ENCODE data around the gene MTAP.
A peak's percentile ranks its signal among the peaks of the same experiment; 100 is the strongest.

MTAP gene

DNA sequence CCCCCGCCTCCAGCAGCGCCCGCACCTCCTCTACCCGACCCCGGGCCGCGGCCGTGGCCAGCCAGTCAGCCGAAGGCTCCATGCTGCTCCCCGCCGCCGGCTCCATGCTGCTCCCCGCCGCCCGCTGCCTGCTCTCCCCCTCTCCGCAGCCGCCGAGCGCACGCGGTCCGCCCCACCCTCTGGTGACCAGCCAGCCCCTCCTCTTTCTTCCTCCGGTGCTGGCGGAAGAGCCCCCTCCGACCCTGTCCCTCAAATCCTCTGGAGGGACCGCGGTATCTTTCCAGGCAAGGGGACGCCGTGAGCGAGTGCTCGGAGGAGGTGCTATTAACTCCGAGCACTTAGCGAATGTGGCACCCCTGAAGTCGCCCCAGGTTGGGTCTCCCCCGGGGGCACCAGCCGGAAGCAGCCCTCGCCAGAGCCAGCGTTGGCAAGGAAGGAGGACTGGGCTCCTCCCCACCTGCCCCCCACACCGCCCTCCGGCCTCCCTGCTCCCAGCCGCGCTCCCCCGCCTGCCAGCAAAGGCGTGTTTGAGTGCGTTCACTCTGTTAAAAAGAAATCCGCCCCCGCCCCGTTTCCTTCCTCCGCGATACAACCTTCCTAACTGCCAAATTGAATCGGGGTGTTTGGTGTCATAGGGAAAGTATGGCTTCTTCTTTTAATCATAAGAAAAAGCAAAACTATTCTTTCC, 172.4 kb downstream of the MTAP start:
- DNase-seq (ENCODE audit: low spot score) = peak; percentile 92
- ChIA-PET CTCF (interaction anchor here (1.0 kb wide), 1 partner anchor 264 kb away, joined by 6 read pairs; no protein-coding TSS in a partner anchor), POLR2A (ENCODE audit: low non-redundant PET) (no interaction called here)
- peak overlapping the region; percentile 96 for H3K27ac ChIP-seq
- TF ChIP-seq CTCF (conservative IDR thresholded peaks at IDR 0.05; ENCODE audit: low read depth) = no peak

DNA sequence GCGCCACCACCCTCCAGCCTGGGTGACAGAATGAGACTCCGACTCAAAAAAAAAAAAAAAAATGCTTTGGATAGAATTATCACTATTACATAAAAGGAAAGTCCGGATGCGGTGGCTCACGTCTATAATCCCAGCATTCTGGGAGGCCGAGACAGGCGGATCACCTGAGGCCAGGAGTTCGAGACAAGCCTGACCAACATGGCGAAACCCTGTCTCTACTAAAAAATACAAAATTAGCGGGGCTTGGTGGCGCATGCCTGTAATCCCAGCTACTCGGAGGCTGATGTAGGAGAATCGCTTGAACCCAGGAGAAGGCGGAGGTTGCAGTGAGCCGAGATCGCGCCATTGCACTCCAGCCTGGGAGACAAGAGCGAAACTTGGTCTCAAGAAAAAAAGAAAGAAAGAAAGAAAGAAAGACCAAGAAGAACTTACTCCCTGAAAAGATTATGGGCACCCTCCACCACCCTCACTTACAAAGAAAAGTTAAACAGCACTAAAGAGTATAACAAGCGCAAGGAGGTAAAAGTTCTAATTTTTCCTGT, 174.0 kb downstream of the MTAP start:
- TF ChIP-seq CTCF (conservative IDR thresholded peaks at IDR 0.05; ENCODE audit: low read depth) = no peak
- CTCF ChIA-PET = interaction anchor here (0.6 to 1.2 kb wide), 3 partner anchors 17 to 1302 kb away, joined by 3 to 4 read pairs (median 4); partner anchors contain the start of gene CDKN2A
- H3K27ac ChIP-seq = peak overlapping the region; percentile 96
- POLR2A ChIA-PET (ENCODE audit: low non-redundant PET) = no interaction called here
- DNase-seq (ENCODE audit: low spot score) = no peak

DNA sequence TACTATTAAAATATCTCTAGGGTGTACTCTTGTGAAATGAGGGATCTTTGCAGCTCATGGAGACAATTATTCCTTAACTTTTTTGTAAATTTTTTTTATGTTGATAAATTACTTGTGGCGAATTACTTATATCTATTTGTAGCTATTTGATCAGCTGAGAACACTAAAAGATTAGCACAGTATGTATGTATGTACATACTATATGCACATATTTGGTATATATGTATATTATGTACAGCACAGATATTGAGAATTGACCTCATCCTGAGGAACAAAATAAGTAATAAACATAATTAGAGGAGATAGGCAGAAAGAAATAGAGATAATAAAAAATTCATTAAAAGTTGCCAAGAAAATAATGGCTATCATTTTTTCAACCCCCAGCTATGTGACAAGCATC, 180.0 kb downstream of the MTAP start:
- ChIA-PET CTCF (interaction anchor here (0.6 to 1.1 kb wide), 3 partner anchors 14 to 257 kb away, joined by 3 to 6 read pairs (median 3); no protein-coding TSS in a partner anchor), POLR2A (ENCODE audit: low non-redundant PET) (no interaction called here)
- H3K27ac ChIP-seq = no peak overlapping the region
- DNase-seq (ENCODE audit: low spot score) = no peak
- TF ChIP-seq CTCF (conservative IDR thresholded peaks at IDR 0.05; ENCODE audit: low read depth) = no peak

DNA sequence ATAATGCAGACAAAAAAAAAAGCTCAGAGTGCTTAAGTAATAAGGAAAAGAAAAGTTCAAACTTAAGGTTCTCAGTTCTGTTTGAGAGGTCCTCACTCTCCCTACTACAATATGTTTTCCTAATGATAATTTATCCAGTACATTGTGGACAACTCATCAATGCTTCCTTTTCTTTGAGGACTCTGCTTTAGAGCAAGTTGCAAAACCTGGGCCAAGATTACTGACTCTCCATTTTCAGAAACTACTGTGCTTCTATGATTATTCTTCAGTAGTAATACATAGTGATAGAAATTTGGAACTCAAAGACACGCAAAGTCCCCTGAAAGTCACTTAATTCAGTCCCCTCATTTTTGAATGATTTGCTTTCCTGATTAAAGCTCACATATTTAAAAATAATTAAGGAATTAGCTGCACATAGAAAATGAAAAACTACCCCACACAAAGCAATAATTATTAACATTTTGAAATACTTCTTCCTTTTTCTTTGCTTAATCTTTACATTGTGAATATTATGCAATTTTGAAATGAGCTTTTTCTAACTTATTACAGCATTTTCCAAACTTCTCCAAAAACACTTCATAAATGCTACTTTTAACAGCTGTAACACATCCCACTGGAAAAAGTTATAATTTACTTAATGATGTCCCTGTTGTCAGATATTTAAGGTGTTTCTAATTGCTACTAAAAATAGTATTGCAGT, 180.6 kb downstream of the MTAP start:
- POLR2A ChIA-PET (ENCODE audit: low non-redundant PET) = no interaction called here
- no peak for TF ChIP-seq CTCF (conservative IDR thresholded peaks at IDR 0.05; ENCODE audit: low read depth)
- CTCF ChIA-PET = interaction anchor here (0.6 to 1.1 kb wide), 3 partner anchors 15 to 256 kb away, joined by 3 to 6 read pairs (median 3); no protein-coding TSS in a partner anchor
- DNase-seq (ENCODE audit: low spot score) = no peak
- no peak overlapping the region for H3K27ac ChIP-seq

GRCh38 chr9:21983561-21983935, 181.1 kb downstream of the MTAP start:
- ChIA-PET POLR2A (ENCODE audit: low non-redundant PET) (no interaction called here), CTCF (no interaction called here)
- H3K27ac ChIP-seq = no peak overlapping the region

More at GRCh38 chr9:21983561-21983935, 181.1 kb downstream of the MTAP start:
- no peak for DNase-seq (ENCODE audit: low spot score)
- TF ChIP-seq CTCF (conservative IDR thresholded peaks at IDR 0.05; ENCODE audit: low read depth) = no peak

Measured in RWPE1 (cell line).